K562 (cell line): ENCODE measurements around the gene HPSE2. TPM values are rescaled to one million over a fixed set of nuclear protein-coding genes. Genes with fewer than 3 reads are reported as not detected.

Source experiments
- ATAC-seq: fragments of 200-7000 bp; cut with Tn5 transposase; 3 replicates; pipeline ENCODE4 v1.9.1; 2020; ENCODE audit warnings: moderate library complexity
- BruUV-seq: library from RNA; stranded (reverse); fragments of 400-500 nt; replicated peaks from 2 replicates; lab custom pipeline; 2021; lab: Mats Ljungman, UMichigan
- CTCF ChIA-PET: fragments of 300-600 bp; formaldehyde crosslinking; extraction: SDS; loops from one replicate; lab custom pipeline; 2021; ENCODE audit warnings: low intra/inter-chr PET ratio; lab: Yijun Ruan, JAX
- POLR2A ChIA-PET: fragments of 300-600, 350-650 bp; sonication (Branson Sonifier 250); formaldehyde crosslinking; extraction: SDS; loops from one replicate; lab custom pipeline; 2021; ENCODE audit warnings: antibody characterized with exemption, inconsistent platforms; lab: Yijun Ruan, JAX
- DNase-seq, 4 experiments: peaks; one replicate each; pipeline versions ENCODE4 v3.0.0 to v3.0.0-alpha.2; 2011 to 2018; ENCODE audit warnings: low spot score in 3 of 4, mixed read lengths in 3 of 4; ENCODE audit errors: extremely low read depth in 1 of 4
- FAIRE-seq: peaks from 2 replicates; lab custom pipeline; 2011; peaks lifted over from hg19 to GRCh38; lab: Jason Lieb, UNC
- H2AFZ ChIP-seq: 2 replicates; pipeline ENCODE4 v1.6.0; 2011; ENCODE audit warnings: low read depth, low read length, control low read depth, inconsistent platforms
- H3K27ac ChIP-seq: fragments of 200-600 bp; 3 replicates; pipeline ENCODE4 v1.8.0; 2011; ENCODE audit warnings: low read depth, mild to moderate bottlenecking, control low read depth, inconsistent platforms, low read length, moderate library complexity, mixed read lengths; ENCODE audit errors: extremely low read depth
- H3K27me3 ChIP-seq, 2 experiments: fragments of 300-600 bp in 1 of 2; 2 replicates in 1 of 2; 3 replicates in 1 of 2; pipeline versions ENCODE4 v1.6.0 to v1.8.0; 2011; ENCODE audit warnings: inconsistent platforms in 2 of 2, low read length in 2 of 2, mild to moderate bottlenecking in 1 of 2, mixed read lengths in 1 of 2, moderate library complexity in 1 of 2; ENCODE audit not compliant: control insufficient read depth in 2 of 2, insufficient read depth in 2 of 2
- H3K36me3 ChIP-seq: fragments of 300-600 bp; 3 replicates; pipeline ENCODE4 v1.8.0; 2011; ENCODE audit warnings: mild to moderate bottlenecking, low read length, inconsistent platforms; ENCODE audit not compliant: control insufficient read depth, insufficient read depth
- H3K4me1 ChIP-seq, 2 experiments: fragments of 200-600 bp in 1 of 2; replicated peaks in 1 of 2; 2 replicates in 1 of 2; 3 replicates in 1 of 2; pipeline versions ENCODE4 v1.5.1 to v1.8.0; 2011; ENCODE audit warnings: inconsistent platforms in 2 of 2, low read length in 2 of 2, mild to moderate bottlenecking in 1 of 2, mixed read lengths in 1 of 2, moderate library complexity in 1 of 2; ENCODE audit not compliant: control insufficient read depth in 2 of 2, insufficient read depth in 2 of 2
- H3K4me2 ChIP-seq: 2 replicates; pipeline ENCODE4 v1.6.1; 2011; ENCODE audit warnings: low read length, control low read depth, inconsistent platforms, mixed read lengths; ENCODE audit not compliant: insufficient read depth
- H3K4me3 ChIP-seq: fragments of 200-600 bp; sonication (generic), shearing (Covaris generic); 2 replicates; pipeline ENCODE4 v1.5.1; 2016; ENCODE audit warnings: control low read depth, inconsistent platforms
- H3K79me2 ChIP-seq: fragments of 200-600 bp; 3 replicates; pipeline ENCODE4 v1.8.0; 2011; ENCODE audit warnings: low read length, inconsistent platforms; ENCODE audit not compliant: control insufficient read depth, insufficient read depth
- H3K9ac ChIP-seq, 2 experiments: 2 replicates each; pipeline versions ENCODE4 v1.6.0 to v1.6.1; 2011; ENCODE audit warnings: low read depth in 2 of 2, low read length in 2 of 2, control low read depth in 1 of 2, inconsistent platforms in 1 of 2, mild to moderate bottlenecking in 1 of 2, mixed read lengths in 1 of 2; ENCODE audit not compliant: insufficient read depth in 1 of 2
- H3K9me1 ChIP-seq: one replicate; pipeline ENCODE4 v1.6.0; 2011; ENCODE audit warnings: inconsistent platforms, mild to moderate bottlenecking, low read length, moderate library complexity; ENCODE audit not compliant: control insufficient read depth, insufficient read depth
- H3K9me3 ChIP-seq: replicated peaks from 2 replicates; pipeline ENCODE4 v1.5.1; 2011; ENCODE audit warnings: low read depth, low read length, inconsistent platforms; ENCODE audit not compliant: control insufficient read depth, insufficient read depth
- H4K20me1 ChIP-seq: replicated peaks from 2 replicates; pipeline ENCODE4 v1.6.1; 2011; ENCODE audit warnings: low read length, inconsistent platforms, mixed read lengths; ENCODE audit not compliant: control insufficient read depth, insufficient read depth
- ATF7 ChIP-seq: fragments of 450-650 bp; IDR thresholded peaks from 2 replicates; pipeline ENCODE4 v1.7.1; 2014; ENCODE audit warnings: mild to moderate bottlenecking, moderate library complexity
- DEAF1 ChIP-seq: fragments of 450-650 bp; formaldehyde crosslinking; IDR thresholded peaks from 2 replicates; pipeline ENCODE4 v1.4.0; 2020; ENCODE audit warnings: mild to moderate bottlenecking, moderate library complexity
- E2F5 ChIP-seq: sonication (generic); formaldehyde crosslinking; IDR thresholded peaks from 2 replicates; pipeline ENCODE4 v1.8.0; 2022; ENCODE audit warnings: mild to moderate bottlenecking, missing genetic modification reagents
- GATAD2A ChIP-seq: fragments of 450-650 bp; IDR thresholded peaks from 2 replicates; pipeline ENCODE4 v1.6.1; 2017
- HMG20B ChIP-seq: fragments of 250-450 bp; sonication (Bioruptor Pico); IDR thresholded peaks from 2 replicates; pipeline ENCODE4 v1.5.0; 2021; ENCODE audit warnings: mild to moderate bottlenecking
- IRF2 ChIP-seq: sonication (generic); formaldehyde crosslinking; IDR thresholded peaks from 2 replicates; pipeline ENCODE4 v1.8.1; 2022; ENCODE audit warnings: mild to moderate bottlenecking, missing genetic modification reagents
- KAT7 ChIP-seq: sonication (generic); formaldehyde crosslinking; IDR thresholded peaks from 2 replicates; pipeline ENCODE4 v1.8.0; 2022; ENCODE audit warnings: missing genetic modification reagents, mild to moderate bottlenecking, borderline replicate concordance
- NFYB ChIP-seq: IDR thresholded peaks from 2 replicates; pipeline ENCODE4 v1.6.1; 2011; ENCODE audit warnings: mild to moderate bottlenecking, moderate library complexity; ENCODE audit not compliant: insufficient read length; ENCODE audit errors: extremely low read depth
- NR0B1 ChIP-seq: fragments of 450-650 bp; IDR thresholded peaks from one replicate; pipeline ENCODE4 v1.6.1; 2018; ENCODE audit warnings: mild to moderate bottlenecking, moderate library complexity; ENCODE audit not compliant: partially characterized antibody
- PHB2 ChIP-seq: fragments of 450-650 bp; IDR thresholded peaks from 2 replicates; pipeline ENCODE4 v1.6.1; 2017; ENCODE audit warnings: low read depth
- RBM15 ChIP-seq: fragments of 200-400 bp; formaldehyde crosslinking; IDR thresholded peaks from 2 replicates; pipeline ENCODE4 v1.6.1; 2018; ENCODE audit warnings: mild to moderate bottlenecking, low read length, moderate library complexity; ENCODE audit not compliant: insufficient read depth
- RBM17 ChIP-seq: fragments of 200-400 bp; formaldehyde crosslinking; IDR thresholded peaks from 2 replicates; pipeline ENCODE4 v1.6.1; 2017; ENCODE audit warnings: low read depth, mild to moderate bottlenecking, low read length, borderline replicate concordance
- WHSC1 ChIP-seq: IDR thresholded peaks from one replicate; pipeline ENCODE4 v1.6.1; 2012; ENCODE audit warnings: low read length, control low read depth, inconsistent platforms
- ZBTB49 ChIP-seq: sonication (generic); formaldehyde crosslinking; IDR thresholded peaks from 2 replicates; pipeline ENCODE4 v1.8.0; 2022; ENCODE audit warnings: missing genetic modification reagents, mild to moderate bottlenecking, borderline replicate concordance
- ZKSCAN3 ChIP-seq: fragments of 250-450 bp; sonication (Bioruptor Pico); IDR thresholded peaks from 2 replicates; pipeline ENCODE4 v1.4.0; 2020
- ZNF77 ChIP-seq: fragments of 250-450 bp; sonication (Bioruptor Pico); IDR thresholded peaks from 2 replicates; pipeline ENCODE4 v1.5.0; 2020
- ZZZ3 ChIP-seq: fragments of 450-650 bp; IDR thresholded peaks from 2 replicates; pipeline ENCODE4 v1.6.1; 2016; ENCODE audit warnings: antibody characterized with exemption, mild to moderate bottlenecking, moderate library complexity
- WGBS: fragments of 100-300 bp; shearing (Covaris generic); methylation state at CpG from one replicate; pipeline ENCODE4 v1.1.6; 2016; ENCODE audit warnings: low coverage, mixed read lengths; ENCODE audit not compliant: insufficient coverage; ENCODE audit errors: missing lambda C conversion rate; 5-methylcytosine and 5-hydroxymethylcytosine counted together
- in situ Hi-C: fragments of 300-500 bp; cut with MboI; formaldehyde crosslinking; loops from 4 replicates; pipeline ENCODE4 v1.15.0; 2018; ENCODE audit warnings: inconsistent platforms, mixed read lengths
- intact Hi-C: fragments of 100-400 bp; cut with micrococcal nuclease; formaldehyde crosslinking; loops from 2 replicates; pipeline ENCODE4 v1.14.2; 2022
- polyA plus RNA-seq, 8 experiments: library from polyadenylated mRNA; depleted of rRNA in 4 of 8; stranded (reverse) in 5 of 8; unstranded in 3 of 8; fragments of >200 nt; fragmentation: Nextera tagmentation in 2 of 8; fragmentation: Illumina TruSeq in 1 of 8; extraction: Ambion mirVana in 2 of 8; extraction: Trizol in 1 of 8; gene quantifications; 2 replicates each; pipeline versions ENCODE4 v1.2.1 to v1.2.3, GENCODE V29; 2011 to 2014; ENCODE audit warnings: inconsistent platforms in 1 of 8, missing spikeins in 1 of 8
- total RNA-seq, 7 experiments: library from RNA; depleted of rRNA in 6 of 7; stranded (reverse); fragments of >200 nt in 6 of 7; fragmentation: Illumina TruSeq in 2 of 7; extraction: Trizol in 2 of 7; gene quantifications; 2 replicates each; pipeline versions ENCODE4 v1.2.1 to v1.2.3, GENCODE V29; 2011 to 2021; ENCODE audit warnings: low replicate concordance in 1 of 7

Gene HPSE2
- total and polyA plus RNA-seq, 9 of the 15 experiments (the other 6 are each of a cell fraction or from before 2014, with no cell fraction given), result 0.03 to 0.10 (median 0.04) TPM; not detected in 2

GRCh38 chr10:98489561-98490481, 745.8 kb downstream of the HPSE2 start:
- CTCF ChIA-PET, result no interaction called here
- no peaks in the 10 kb centered on the region for H3K4me1 ChIP-seq
- H3K36me3 ChIP-seq, result no peaks in the 10 kb centered on the region
- ATAC-seq (no peak), FAIRE-seq (no peak), DNase-seq (no peak)
- BruUV-seq, result no TSS peak
- no peaks in the 10 kb centered on the region for H3K9me3 ChIP-seq
- WGBS, result 6% methylated on average over 11 of the region's 13 CpGs
- no peak overlapping the region for H2AFZ ChIP-seq
- H3K9me1 ChIP-seq, result no peaks in the 10 kb centered on the region
- no peak overlapping the region for H3K4me3 ChIP-seq
- no peak overlapping the region for H3K9ac ChIP-seq
- H4K20me1 ChIP-seq, result no peaks in the 10 kb centered on the region
- no peak overlapping the region for H3K4me2 ChIP-seq
- H3K79me2 ChIP-seq, result no peaks in the 10 kb centered on the region
- no peak overlapping the region for H3K27ac ChIP-seq
- H3K27me3 ChIP-seq, result no peaks in the 10 kb centered on the region
- in situ Hi-C loops, result no loop called here
- intact Hi-C loops, result no loop called here
- POLR2A ChIA-PET, result interaction anchor here (0.6 to 1.0 kb wide), 2 partner anchors 12 to 280 kb away, joined by 3 read pairs; no protein-coding TSS in a partner anchor
- TF ChIP-seq RBM17 (no peak), NFYB (no peak), ZKSCAN3 (CRISPR knock-in tag) (no peak), IRF2 (no peak), E2F5 (CRISPR knock-in tag) (no peak), ZBTB49 (no peak), ATF7 (no peak), HMG20B (no peak), KAT7 (no peak), PHB2 (no peak), DEAF1 (CRISPR knock-in tag) (no peak), NR0B1 (no peak), ZZZ3 (no peak), RBM15 (no peak), ZNF77 (CRISPR knock-in tag) (no peak), WHSC1 (no peak), GATAD2A (no peak)
